T-helper 1 cell treated with Interleukin-12 subunit alpha and Interleukin-12 subunit beta and Interleukin-4 antibody, amounts not matched to agents 30 ng/mL and 1 ng/mL, for 36 hours (primary cell): ENCODE results near the gene HELZ. TPM values are rescaled to one million over a fixed set of nuclear protein-coding genes. Genes with fewer than 3 reads are reported as not detected.
"Not testable (repeated sequence)": the region's sequence is repeated elsewhere in the genome, so short reads cannot be mapped to it uniquely, and the experiment has no call there.

Source experiments
- intact Hi-C: fragments of 100-400 bp; cut with micrococcal nuclease; formaldehyde crosslinking; loops from one replicate; pipeline ENCODE4 v1.15.1; 2024
- total RNA-seq: library from RNA; stranded (reverse); gene quantifications from 2 replicates; pipeline ENCODE4 v1.2.3, GENCODE V29; 2022

HELZ gene
- total RNA-seq, 1 donor from 2014 or later = 85.8 TPM

DNA sequence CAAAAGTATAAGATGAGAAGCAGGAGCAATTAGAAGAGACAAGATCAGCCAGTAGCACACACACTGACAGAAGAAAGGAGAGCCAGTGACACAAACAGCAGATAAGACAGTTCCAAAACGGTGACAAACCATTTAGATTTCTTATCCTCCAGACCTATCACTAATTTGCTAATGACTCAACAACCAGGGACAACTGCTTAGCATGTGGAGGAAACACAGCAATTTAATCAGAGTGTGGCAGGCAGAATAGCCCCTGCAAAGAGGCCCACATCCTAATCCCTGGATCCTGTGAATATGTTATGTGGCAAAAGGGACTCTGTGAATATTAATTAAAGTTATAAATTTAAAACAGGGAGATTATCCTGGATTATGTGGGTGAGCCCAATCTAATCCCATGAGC is 119.6 kb downstream of the HELZ start:
- intact Hi-C loops = no loop called here

DNA sequence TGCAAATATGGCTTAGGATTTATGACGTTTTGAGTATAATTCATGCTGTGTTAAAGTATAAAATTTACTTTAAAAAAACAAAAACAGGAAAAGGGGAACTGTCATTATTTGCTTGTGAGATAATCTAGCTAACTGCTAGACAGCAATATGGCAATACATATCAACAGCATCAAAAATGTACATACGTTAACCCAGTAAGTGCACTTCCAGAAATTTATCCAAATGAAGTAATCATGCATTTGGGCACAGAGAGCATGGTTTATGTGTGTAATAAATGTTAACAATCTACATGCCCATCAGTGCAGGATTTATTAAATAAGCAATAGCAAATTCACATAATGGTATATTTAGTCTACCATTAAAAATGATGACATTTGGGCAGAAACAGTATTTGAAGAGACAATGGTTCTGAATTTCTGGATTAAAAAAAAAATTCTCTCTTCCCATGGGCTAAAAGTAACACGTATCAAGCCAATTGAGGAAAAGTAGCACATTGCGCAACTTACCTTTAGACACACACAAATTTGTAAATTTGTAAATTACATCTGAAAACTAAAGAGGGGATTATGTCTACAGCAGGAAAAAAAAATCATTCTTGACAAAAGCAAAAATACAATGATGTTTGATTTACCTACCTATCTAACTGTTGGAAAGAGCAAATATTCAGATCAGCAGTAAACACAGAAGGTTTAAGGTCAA is 120.4 kb downstream of the HELZ start:
- intact Hi-C loops = no loop called here

DNA sequence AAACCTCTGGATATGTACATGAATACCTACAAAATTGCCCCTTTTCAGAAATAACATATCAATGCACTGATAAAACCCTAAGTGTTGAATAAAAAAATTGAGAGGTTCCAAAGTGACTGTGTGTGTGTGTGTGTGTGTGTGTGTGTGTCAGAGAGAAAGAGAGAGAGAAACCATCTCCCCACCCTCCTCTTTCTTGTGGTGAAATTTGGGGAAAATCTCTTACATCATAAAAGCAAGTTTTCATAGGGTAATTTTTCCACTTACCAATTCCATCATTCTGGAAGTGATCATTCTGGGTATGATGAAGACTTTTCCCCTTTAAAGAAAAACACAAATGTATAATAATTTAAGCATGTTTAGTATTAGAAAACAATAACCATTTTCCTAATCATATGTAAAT is 121.3 kb downstream of the HELZ start:
- intact Hi-C loops = no loop called here

DNA sequence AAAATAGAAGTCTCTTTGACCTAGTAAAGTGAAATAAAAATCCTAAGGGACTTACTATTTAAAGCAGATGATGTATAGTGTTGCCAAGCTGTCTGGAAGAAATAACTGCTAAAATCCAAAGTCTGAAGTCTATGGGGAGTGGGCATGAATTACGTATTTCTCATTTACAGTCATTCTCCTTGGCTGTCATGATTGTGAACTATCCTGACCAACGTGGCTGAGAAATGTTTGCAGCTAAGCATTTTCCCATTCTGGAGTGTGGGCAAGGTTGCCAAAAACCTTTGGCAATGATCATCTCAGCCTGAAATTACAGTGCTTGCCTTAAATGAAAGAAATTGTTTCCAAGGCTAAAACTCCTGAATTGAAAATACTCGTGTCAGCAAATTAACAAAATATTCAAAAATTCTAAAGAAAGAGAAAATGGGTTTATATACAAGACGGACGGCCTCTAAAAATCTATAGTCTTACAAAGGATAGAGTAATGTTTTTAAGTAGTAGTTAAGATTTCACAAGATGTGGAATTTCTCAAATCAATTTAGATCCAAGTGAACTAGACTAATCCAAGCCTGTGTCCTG is 123.6 kb downstream of the HELZ start:
- intact Hi-C loops = no loop called here

DNA sequence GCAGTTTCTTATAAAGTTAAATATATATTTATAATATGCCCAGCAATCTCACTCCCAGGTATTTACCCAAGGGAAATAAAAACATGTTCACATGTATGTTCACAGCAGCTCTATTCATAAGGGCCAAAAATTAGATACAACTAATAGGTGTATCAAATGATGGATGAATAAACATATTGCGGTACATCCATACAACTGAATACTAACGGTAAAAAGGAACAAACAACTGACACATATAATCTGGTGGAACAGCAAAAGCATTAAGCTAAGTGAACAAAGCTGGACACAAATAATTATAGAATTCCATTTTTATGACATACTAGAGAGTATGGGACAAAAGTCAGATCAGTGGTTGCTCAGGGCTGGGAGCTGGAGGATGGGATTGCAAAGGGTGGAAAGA is 125.9 kb downstream of the HELZ start:
- intact Hi-C loops = no loop called here

DNA sequence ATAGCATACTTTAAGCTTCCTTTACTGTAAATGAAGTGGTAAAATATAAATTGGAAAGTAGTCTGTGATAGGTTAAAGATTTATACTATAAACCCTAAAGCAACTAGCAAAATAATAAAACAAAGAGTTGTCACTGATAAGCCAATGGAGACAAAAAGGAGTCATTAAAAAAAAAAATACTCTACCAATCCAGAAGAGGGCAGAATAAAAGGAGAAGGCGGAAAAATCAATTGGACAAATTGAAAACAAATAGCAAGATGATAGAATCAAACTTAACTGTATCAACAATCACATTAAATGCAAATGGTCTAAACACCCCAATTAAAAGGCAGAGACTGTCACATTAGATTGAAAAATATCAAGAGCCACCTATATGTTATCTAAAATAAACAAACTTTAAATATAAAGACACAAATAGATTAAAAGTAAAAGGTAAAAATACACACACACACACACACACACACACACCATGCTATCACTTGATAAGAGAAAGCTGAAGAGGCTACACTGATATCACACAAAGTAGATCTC is 128.9 kb downstream of the HELZ start:
- intact Hi-C loops = no loop called here

DNA sequence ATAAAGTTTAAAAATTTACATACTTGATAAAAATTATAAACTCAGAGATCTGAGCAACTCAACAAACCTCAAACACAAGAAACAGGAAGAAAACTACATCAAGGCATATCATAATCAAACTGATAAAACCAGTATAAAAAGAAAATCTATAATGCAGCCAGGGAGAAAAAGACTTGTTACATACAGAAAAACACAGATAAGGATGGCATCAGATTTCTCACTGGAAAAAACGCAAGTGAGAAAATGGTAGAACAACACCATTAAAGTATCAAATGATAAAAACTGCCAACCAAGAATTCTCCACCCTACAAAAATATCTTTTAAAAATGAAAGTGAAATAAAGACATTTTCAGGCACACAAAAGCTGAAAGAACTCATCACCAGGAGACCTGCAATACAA is 129.6 kb downstream of the HELZ start:
- intact Hi-C loops = no loop called here

DNA sequence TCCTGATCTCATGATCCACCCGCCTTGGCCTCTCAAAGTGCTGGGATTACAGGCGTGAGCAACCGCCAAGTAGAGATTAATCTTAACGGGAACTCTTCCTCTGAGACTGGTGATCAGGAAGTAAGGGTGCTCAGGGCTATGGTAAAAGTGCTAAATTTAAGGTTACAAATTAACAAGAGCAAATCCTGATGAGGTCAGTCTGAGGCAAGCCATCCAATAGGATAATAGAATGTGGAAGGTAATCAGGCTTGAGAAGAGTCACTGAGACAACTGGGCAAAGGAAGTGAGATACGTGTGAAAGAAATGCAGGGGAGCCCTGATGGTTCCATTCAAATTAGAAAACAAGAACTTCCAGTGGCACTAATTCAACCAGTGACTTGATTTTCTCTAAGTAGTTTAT is 131.5 kb downstream of the HELZ start:
- intact Hi-C loops = no loop called here

DNA sequence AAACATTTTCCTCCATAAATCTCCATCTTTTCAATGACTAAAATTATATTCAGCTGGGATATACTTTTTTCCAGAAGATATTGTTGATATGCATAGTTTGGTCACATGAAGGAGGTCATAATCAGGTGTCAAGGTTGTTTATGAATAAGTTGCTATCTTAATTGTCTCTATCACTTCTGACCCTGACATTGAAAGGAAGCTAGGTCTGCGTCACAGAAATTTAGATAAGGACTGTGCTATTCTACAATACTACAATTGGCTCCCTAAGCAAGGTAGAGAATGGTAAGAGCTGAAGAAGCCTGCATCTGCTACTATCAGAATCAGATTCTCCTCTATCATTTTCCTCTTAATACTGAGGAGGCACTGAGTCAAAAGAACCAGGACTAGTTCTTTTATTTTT is 133.2 kb downstream of the HELZ start:
- intact Hi-C loops = no loop called here

DNA sequence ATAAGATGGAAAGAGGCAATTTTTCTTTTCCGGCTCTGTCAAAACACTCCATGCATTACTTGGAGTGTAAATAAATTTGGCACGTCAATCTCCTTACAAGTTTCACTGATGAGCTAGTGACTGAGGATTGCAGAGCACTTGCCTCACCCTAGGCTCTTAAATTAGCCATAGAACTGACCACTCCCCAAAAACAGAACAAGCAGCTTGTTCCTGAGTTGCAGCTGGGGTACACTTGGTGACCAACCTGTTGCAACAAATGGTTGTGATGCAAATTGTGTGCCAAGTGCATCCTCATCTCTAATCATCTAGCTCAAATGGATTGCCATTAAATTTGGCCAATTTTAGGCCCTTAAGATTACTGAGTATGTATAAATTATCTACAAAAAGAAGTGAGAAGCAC is 133.7 kb downstream of the HELZ start:
- intact Hi-C loops = no loop called here

DNA sequence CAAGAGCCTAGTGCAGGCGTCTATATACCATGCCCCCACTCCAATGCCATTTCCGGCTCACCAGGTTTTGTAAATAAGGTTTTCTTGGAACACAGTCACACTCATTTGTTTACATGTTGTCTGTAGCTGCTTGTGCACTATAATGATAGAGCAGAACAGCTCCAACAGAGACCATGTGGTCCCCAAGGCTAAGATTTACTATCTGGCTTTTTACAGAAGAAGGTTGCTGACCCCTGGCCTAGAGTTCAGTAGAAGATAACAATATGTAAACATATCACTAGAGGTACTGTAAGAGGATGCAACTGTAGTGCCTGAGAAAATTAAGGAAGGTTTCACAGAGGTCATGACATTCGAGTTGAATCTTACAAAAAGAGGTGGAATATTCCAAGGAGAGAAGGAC is 134.4 kb downstream of the HELZ start:
- intact Hi-C loops = no loop called here

DNA sequence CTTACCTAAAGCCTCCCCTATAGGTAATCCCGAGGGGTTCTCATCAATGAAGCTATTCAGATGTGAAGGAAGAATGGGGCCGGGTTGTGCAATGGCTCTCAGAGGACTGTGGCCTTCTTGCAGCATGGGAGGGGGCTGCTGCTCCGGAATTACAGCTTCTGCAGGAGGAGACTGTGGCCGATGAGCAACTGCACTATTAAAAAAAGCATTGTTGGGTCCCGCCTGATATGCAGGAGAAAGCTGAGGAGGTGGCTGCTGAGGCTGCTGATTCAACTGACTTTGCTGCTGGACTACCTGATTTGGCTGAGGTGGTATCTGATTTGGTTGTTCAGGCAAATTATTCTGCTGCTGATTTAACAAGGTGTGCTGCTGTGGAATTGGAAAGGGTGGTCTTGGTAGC is 135.9 kb downstream of the HELZ start:
- intact Hi-C loops = no loop called here

DNA sequence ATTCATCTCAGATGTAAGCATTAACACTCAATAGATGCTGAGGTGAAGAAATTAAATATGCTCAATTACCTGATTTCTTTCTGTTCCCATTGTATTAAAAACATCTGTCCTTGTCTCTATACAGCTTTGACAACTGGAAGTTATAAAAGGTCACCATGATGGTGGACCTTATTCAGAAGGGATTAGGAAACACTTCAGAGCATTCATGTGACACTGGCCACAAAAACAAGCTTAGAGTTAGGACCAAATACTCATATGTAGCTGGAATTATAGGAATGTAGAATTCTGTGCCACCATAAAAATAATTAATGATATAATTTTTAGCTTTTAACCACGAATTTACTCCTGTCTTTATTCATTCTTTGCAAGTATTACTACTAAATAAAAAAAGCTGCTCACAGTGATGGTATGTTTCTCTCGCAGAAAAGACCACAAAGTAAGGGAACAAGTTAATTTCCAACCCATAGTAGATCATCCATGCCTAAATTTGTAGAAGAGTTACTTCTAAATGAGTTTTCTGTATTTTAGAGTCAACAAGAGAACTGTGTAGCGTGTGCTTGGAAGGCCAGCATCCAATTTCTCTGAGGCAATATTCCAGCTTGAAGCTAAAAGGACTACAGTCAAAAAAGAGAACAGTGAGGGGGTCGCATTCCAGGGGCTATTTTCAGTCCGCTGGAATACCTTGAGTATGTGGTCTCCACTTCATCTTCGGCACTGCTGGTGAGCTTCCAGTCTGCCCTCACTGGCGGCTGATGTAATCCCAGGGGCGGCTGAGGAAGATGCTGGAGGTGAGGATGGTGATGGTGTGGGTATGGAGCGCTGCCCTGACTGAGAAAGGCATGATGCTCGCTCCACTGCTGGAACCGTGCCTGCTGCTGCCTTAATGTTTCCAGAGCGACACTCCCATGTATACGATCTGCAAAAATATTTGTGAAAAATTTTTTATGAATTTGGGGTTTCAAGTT is 136.9 kb downstream of the HELZ start:
- intact Hi-C loops = no loop called here

DNA sequence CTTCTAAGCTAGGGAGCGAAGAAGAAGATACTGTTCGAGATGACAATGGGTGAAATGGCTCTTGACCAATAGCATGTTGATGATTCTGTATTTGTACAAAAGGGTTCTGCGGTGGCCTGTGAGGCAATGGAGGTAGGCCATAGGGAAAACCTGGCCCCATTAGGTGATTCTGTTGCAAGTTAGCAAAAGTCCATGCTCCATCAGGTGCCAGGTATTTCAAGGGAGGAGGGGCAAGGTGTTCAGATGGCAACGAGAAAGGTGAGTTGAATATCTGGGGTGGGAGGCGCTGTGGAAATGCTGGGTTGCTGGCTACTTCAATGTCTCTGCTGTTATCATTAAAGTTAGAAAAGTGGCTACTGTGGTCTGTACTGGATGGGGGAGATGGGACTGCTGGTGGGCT is 137.8 kb downstream of the HELZ start:
- intact Hi-C loops = no loop called here

DNA sequence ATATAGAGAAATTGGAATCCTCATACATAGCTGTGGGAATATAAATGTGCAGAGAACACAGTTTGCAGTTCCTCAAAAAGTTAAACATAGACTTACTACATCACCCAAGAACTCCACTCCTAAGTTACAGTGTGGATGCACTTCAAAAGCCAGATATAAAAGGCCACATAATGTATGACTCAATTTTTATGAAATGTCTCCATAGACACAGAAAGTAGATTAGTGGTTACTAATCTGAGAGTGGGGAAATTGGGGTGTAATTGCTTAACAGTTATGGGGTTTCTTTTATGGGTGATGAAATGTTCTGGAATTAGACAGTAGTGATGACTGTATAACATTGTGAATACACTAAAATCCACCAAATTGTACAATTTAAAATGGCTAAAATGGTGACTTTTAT is 139.8 kb downstream of the HELZ start:
- intact Hi-C loops = no loop called here

DNA sequence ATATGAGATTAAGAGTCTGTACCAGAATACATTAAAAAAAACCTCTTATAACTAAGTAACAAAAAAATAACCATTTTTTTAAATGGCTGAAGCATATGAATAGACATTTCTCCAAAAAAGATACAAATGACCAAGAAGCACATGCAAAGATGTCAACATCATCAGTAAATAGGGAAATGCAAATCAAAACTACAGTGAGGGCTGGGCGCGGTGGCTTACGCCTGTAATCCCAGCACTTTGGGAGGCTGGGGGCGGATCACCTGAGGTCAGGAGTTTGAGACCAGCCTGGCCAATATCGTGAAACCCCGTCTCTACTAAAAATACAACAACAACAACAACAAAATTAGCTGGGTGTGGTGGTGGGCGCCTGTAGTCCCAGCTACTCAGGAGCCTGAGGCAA is 140.4 kb downstream of the HELZ start:
- intact Hi-C loops = not testable (repeated sequence)

DNA sequence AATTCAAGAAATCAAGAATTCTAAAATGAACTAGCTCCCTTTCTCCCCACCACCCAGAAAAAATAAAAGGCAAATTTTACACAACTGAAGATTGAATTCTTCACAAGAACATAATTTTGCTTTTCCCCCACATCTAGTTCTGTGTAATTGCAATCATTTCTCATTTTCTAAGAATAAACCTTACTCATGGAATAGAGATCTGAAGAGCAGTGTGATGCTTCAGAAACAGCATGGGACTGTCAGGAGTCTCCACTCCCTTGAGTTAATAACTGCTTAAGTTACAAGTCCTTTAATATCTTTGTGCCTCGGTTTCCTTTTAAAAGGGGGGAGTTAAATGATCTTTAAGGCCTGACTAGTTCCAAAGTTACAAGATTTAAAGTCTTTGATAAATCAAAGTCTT is 147.0 kb downstream of the HELZ start:
- intact Hi-C loops = no loop called here

DNA sequence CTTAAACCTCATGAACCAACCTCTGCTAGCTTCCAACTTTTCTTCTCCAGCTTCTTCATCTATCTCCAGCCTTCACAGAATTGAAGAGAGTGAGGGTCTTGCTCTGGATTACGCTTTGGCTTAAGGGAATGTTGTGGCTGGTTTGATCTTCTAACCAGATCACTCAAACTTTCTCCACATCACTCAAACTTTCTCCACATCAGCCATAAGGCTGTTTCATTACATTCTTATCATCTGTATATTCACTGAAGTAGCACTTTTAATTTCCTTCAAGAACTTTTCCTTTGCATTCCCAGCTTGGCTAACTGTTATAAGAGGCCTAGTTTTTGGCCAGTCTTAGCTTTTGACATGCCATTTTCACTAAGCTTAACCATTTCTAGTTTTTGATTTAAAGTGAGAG is 148.4 kb downstream of the HELZ start:
- intact Hi-C loops = no loop called here

DNA sequence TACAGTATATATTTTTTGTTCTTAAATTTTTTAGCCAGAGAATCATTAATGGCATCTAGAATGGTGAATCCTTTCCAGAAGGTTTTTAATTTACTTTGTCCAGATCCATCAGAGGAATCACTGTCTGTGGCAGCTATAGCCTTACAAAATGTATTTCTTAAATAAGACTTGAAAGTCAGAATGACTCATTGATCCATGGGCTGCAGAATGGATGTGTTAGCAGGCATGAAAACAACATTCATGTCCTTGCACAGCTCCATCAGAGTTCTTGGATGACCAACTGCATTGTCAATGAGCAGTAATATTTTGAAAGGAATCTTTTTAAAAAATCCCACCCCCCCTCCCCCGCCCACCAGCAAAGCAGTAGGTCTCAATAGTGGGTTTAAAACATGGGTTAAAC is 149.2 kb downstream of the HELZ start:
- intact Hi-C loops = no loop called here

DNA sequence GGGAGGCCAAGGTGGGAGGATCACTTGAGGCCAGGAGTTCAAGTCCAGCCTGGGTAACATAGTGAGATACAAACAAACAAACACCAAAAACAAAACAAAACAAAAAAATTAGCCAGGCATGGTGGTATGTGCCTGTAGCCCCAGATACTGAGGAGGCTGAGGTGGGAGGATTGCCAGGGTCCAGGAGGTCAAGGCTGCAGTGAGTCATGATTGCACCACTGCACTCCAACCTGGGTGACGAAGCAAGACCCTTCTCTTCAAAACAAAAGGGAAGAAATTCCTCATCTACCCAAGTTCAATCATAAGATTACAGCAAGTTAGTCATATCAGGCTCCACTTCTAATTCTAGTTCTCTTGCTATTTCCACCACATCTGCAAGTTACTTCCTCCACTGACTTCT is 149.7 kb downstream of the HELZ start:
- intact Hi-C loops = not testable (repeated sequence)

DNA sequence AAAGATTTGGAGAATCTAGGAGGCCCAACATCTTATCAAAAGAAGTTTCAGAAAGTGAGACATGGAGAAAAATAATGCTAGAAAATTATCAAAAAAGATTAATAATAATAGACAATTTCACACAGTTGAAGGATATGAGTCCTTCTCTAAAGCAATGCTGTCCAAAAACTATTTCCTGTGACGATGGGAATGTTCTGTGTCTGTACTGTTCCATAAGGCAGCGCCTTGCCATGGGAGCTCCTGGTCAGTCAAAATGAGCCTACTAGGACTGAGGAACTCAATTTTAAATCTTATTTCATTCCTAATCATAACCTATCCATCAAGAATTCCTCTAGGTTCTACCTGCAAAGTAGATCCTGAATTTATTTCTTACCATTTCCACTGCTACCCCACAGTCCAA is 151.6 kb downstream of the HELZ start:
- intact Hi-C loops = no loop called here

DNA sequence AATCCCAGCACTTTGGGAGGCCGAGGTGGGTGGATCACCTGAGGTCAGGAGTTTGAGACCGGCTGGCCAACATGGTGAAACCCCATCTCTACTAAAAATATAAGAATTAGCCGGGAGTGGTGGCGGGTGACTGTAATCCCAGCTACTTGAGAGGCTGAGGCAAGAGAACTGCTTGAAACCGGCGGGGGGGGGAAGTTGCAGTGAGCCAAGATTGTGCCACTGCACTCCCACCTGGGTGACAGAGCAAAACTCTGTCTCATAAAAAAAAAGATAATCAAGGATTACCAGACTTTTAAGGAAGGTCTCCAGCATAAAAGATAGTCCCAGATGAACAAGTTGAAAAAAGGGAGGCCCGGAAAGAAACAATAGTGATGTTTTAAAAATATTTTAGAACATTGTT is 152.3 kb downstream of the HELZ start:
- intact Hi-C loops = not testable (repeated sequence)
